Ramos (cell line): ENCODE data around the gene MTX2.
"Not testable (repeated sequence)": the region's sequence is repeated elsewhere in the genome, so short reads cannot be mapped to it uniquely, and the experiment has no call there.

Experiments used
- in situ Hi-C: fragments of 300-500 bp; cut with MboI; formaldehyde crosslinking; loops from one replicate; pipeline ENCODE4 v1.14.3; 2022; ENCODE audit warnings: low sequenced_read_pairs; ENCODE audit not compliant: unreplicated experiment

The MTX2 gene

DNA sequence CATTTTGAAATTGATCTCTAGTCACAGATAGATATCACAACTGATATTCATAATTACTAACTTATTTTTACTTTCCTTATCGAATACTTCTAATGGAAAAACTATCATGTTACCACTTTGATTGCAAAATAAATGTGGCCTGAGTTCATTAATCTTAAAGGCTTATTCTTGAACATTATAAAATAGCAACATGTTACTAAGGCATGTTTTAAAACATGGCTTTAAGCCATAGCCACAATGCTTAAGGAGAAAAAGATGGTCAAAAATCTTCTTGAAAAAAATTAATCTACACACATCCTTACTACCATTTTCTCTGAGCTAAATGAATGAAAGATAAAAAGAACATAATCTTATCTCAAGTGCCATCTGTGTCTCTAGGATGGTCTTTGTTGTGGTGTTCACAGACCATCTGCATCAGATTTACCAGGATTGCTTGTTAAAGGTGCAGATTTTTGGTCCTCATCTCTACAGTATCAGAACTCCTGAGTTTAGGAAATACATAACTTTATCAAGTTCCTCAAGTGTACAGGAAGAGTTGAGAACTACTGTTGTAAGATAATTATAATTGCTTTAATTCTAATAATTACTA lies 15.3 kb downstream of the MTX2 start:
- in situ Hi-C loops: no loop called here

DNA sequence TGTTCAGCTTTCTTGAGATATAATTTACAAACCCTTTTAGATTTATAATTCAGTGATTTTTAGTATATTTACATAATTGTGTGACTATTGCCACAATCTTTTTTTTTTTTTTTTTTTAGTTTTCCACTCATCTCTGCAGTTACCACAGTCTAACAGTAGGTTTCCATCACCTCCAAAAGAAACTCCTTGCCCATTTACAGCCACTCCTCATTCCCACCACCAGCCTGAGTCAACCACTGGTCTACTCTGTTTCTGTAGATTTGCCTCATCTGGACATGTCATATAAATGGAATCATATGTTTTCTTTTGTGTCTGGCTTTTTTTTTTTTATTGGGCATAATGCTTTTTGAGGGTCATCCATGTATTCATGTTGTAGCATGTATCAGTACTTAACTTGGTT lies 16.1 kb downstream of the MTX2 start:
- in situ Hi-C loops: no loop called here

DNA sequence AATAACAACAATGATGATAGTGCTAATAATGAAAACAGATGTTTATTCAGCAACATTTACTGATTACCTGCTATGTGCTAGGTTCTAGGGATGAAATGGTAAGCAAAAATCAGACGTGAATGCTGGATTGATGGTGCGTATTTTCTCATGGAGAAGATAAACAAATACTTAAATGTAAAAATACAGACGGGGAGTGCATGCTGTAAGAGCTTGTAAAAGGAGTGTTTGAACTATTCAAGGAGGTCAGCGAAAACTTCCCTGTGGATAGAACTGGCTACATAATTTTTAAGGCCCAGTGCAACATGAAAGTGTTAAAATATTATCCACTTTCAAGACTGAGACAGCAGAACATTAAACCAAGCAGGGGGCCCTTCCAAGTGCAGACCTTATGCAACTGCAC lies 22.1 kb downstream of the MTX2 start:
- in situ Hi-C loops: no loop called here

DNA sequence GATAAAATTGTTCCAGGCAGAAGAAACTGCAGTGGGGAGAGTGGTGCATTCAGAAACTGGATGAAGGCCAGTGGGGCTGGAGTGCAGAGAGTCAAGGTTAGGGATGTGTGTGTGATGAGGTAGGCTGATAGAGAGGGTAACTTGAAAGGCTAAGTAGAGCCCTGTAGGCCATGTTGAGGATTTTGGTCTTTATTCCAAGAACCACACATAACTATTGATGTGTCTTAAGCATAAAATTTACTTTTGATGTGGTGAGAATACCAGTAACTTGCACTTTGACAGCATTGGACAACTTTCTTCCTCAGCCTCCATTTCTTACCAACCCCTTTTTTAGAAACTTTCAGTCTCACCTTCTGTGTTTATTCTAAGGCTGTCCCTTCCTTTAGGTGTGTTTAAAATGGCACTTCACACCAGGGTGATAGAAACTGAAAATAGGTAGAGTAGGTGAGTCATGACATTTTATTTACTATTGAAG lies 22.6 kb downstream of the MTX2 start:
- in situ Hi-C loops: no loop called here

DNA sequence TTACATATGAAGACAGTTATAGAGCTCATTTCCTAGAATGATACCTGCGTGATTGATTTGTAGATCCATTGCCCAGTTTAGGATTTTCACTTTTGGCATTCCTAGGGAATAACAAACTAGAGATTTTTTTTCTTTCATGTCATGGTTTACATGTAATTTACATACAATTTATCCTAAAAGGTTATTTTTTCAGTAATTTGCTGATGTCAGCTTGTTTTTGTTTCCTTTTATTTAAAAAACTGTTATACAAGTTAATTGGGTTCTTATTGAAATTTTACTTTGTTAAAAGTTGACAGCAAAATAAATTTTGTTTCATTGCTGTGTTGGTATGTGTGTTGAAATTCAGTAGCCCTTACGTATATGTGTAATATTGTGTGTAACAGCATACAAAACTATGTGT lies 23.4 kb downstream of the MTX2 start:
- in situ Hi-C loops: no loop called here

DNA sequence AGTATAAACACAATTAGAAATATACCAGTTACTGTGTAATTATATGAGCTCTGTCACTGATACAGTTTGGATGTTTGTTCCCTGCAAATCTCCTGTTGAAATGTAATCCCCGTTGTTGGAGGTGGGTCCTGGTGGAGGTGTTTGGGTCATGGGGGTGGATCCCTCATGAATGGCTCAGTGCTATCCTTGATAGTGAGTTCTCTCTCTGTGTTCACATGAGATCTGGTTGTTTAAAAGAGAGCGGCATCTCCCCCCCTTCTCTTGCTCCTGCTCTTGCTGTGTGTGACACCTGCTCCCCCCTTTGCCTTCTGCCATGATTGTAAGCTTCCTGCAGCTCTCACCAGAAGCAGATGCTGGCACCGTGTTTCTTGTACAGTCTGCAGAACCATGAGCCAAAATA lies 24.1 kb downstream of the MTX2 start:
- in situ Hi-C loops: no loop called here

DNA sequence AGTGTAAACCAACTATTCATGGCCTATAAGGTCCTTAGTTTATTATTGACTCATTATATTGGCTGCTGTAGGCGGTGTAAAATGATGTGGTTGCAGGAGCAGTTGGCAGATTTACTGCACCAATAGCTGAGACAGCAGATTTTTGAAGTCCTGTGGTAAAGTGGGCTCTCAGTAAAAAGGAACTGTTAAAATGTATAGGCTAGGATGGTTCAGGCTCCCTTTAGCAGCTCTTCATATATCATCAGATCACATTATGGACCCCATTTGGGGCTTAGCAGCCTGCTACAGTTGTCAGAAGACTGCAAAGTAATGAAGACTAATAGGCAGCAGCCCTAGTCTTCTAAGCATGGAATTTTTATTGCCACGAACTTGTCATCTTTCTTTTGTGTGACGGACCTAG lies 27.8 kb downstream of the MTX2 start:
- in situ Hi-C loops: no loop called here

DNA sequence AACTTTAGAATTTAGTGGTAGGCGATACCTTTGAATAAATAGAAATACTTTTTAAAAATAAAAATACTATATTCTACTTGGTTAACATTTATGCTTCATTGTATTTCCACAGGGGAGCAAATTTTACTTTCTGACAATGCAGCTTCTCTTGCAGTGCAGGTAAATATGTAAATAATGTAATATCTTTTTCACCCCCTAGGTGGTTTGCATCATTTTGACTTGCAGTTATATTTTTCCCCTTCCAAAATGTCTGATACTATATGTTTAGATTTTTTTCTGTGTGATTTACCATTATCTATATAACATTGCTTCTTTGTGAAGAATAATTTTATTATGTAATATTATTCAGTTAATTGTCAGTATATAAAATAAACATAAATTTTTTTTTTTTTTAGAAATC lies 28.5 kb downstream of the MTX2 start:
- in situ Hi-C loops: no loop called here

DNA sequence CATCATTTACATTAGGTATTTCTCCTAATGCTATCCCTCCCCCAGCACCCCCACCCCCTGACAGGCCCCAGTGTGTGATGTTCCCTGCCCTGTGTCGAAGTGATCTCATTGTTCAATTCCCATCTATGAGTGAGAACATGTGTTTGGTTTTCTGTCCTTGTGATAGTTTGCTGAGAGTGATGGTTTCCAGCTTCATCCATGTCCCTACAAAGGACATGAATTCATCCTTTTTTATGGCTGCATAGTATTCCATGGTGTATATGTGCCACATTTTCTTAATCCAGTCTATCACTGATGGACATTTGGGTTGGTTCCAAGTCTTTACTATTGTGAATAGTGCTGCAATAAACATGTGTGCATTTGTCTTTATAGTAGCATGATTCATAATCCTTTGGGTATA lies 36.8 kb downstream of the MTX2 start:
- in situ Hi-C loops: not testable (repeated sequence)

DNA sequence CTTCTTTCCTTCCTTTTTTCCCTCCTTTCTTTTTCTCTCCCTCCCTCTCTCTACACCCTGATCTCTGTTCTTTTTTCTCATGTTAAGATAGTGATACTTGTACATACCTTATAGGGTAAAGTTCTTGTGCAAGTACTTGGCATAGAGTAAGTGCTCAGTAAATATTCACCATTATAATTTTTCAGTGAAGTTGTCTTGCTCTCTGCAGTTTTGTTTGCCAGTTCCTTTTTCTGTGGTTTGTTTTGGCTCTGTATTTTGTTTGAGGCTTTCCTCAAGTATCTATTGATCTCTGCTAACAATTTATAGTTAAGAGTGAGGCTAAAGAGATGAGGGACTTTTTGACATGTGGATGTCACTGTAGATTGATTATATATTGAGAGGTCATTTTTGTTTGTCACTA lies 48.0 kb downstream of the MTX2 start:
- in situ Hi-C loops: no loop called here

DNA sequence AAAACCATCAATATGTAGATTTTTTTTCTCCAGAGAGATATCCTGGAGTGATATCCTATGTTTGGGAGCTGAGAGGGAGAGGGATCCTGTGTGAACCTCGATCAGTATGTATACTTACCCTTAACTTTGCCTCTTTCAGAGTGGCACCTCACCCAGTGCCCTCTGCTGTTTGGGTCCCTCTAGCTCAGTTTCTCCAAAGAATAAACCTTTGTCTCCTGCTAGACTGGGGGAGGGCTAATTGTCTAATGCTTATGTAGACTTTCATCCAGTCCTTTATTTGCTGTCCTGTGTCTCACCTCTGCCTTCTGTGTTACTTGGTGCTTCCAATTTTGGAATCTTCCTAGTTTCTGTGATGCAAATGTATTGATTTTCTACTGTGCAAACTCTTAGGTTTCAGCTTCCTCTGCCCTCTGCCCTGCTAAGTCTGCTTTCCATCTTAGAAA lies 48.4 kb downstream of the MTX2 start:
- in situ Hi-C loops: no loop called here

DNA sequence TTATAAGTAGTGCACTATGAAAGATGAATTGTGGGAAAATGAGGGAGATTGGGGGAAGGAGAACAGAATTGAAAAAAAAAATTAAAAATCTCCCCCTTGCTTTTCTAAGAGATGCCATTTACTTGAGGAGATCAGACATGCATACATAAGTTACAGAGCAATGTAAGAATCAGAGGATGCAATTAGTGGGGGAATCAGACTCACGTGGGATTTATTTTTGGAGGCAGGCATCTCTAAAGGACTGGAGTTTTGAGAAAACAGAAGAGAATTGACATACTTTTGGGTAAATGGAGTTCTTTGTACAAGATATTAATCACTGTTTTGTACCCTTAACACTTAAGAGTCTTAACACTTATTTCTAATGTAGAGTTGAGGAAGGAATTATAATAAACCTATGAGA lies 52.7 kb downstream of the MTX2 start:
- in situ Hi-C loops: no loop called here

DNA sequence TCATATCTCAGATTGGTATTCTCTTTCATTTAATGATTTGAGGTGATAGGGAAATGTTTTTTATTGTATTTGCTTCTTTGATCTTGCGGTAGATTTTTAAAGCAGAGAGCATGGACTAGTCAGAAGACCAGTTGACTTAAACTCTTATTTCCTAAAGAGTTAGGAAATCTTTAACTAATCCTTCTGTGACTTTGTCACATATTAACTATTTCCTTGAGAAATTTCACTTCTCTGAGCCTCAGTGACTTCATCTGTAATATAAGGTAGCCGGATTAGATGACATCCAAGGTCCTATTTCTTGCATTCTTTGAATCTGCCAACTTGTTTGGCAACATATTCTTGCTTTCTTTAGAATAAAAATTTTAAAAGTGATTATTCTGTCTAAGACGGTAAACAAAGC lies 55.6 kb downstream of the MTX2 start:
- in situ Hi-C loops: no loop called here

DNA sequence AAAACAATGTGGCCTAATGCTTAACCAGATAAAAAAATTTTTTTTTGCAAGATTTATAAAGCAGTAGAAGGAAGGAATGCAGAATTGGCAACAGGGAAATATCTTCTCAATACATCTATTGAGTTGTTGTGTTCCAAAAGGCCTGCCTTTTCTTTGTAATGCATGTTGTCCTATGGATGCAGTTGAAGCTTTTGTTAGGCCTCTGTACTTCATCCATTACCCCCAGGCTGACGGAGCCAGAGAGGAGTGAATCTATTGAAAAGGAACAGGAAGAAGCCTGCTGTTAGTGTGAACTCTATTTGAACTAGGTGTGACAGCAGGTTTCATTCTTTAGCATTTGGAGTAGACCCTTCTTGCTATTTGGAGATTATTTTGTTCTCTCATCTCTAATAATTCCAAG lies 56.5 kb downstream of the MTX2 start:
- in situ Hi-C loops: no loop called here

DNA sequence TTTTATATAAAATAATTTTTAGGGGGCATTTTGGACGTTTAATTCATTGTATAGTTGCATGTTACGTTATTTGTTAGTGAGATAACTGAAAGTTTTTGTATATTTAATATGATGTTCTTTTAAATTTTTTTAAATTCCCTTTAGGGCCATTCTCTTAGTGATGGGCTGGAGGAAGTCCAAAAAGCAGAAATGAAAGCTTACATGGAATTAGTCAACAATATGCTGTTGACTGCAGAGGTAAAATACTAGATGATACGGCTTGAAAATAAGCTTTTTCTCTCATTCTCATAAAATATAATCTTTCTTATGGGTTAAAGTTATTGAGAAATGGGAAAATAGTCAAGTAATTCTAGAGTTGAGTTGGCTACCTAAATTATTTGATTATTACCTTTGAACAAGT lies 58.9 kb downstream of the MTX2 start:
- in situ Hi-C loops: no loop called here

DNA sequence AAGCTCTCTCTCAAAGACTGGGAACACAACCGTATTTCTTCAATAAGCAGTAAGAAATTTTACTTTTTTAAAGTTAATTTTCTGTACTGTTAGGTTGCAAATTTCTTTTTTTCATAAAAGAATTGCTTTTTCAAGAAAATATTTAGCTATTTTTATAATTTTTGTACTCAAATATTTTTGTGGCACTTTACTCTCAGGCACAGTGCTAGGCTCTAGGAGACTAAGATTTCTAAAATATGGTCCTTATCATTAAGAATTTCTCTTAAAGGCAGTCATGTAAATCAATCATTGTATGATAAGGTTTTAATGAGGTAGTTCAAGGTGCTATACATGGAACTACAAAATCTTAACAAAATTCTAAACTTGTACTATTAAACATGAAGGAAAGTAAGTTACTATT lies 61.4 kb downstream of the MTX2 start:
- in situ Hi-C loops: no loop called here

DNA sequence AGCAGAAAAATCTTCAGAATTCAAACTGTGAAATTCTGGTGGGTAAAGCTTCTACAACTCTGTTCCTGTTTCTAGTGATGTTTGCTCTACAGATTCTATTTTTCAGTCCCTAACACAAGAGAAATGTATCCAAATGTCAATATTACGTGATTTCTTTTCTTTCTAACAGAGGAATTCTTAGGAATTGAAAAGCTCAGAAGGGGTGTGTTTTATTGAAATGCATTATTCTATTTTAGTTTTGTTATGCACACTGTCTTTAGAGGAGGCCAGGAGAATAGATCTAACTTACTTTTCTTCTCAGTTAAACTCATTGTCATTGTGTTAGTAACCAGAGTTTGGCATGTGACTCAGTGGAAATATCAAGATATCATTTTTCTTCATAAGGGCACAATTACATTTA lies 62.4 kb downstream of the MTX2 start:
- in situ Hi-C loops: no loop called here

DNA sequence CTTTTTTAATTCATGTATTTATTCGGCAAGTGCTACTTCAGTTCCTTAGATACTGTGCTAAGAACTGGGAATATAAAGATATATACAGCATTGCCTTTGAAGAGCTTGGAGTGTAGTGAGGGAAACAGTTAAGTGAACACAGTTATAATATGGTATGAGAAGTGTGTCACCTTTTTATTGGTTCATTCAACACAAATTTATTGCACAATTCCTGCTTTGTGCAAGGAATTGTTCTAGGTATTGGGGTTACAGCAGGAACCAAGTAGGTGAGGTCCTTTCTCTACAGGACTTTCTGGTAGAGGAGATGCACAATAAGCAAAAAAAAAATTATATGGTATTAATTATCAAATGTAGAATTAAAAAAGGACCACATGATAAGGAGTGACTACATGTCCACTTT lies 65.5 kb downstream of the MTX2 start:
- in situ Hi-C loops: no loop called here

DNA sequence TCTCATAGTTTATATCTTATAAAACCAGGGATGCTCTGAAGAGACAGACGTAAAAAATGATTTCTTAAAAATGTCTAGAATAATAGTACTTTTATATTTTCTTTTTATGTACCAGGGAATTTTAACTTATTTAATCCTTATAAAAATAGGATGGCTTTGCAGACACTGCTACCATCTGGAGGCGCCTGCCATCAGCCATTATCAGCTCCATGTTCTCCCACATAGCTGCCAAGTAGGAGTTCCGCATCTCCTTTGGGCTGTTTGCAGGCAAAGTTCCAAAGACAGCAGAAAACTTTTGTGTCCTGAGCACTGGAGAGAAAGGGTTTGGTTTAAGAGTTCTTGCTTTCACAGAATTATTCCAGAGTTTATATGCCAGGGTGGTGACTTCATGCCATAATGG lies 69.2 kb downstream of the MTX2 start:
- in situ Hi-C loops: no loop called here

DNA sequence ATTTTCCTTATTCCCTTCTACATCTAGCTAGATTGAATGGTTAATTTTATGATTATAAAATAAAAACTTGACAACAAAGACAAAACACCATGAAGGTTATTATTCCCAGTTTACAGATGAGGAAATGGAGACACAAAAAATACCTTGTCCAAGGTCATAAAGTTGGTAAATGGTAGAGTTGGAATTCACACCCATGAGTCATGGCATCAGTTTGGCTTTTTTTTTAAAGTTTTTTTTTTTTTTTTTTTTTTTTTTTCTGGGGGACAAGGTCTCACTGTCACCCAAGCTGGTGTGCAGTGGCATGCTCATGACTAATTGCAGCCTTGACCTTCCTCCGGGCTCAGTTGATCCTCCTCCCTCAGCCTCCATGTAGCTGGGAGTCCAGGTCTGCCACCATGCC lies 70.0 kb downstream of the MTX2 start:
- in situ Hi-C loops: no loop called here

DNA sequence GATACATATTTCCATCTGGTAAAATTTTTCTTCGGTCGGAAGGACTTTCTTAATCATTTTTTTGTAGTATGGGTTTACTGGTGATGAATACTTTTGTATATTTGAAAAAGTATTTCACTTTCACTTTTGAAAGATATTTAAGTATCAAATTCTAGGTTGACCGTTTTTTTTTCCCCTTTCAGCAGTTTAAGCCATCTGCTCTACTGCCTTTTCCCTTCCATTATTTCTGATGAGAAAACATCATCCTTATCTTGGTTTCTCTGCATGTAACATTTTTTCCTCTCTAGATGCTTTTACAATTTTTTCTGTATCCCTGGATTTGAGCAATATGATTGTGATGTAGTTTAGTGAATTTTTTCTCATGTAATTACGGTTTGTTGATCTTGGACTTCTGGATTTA lies 87.0 kb downstream of the MTX2 start:
- in situ Hi-C loops: no loop called here

DNA sequence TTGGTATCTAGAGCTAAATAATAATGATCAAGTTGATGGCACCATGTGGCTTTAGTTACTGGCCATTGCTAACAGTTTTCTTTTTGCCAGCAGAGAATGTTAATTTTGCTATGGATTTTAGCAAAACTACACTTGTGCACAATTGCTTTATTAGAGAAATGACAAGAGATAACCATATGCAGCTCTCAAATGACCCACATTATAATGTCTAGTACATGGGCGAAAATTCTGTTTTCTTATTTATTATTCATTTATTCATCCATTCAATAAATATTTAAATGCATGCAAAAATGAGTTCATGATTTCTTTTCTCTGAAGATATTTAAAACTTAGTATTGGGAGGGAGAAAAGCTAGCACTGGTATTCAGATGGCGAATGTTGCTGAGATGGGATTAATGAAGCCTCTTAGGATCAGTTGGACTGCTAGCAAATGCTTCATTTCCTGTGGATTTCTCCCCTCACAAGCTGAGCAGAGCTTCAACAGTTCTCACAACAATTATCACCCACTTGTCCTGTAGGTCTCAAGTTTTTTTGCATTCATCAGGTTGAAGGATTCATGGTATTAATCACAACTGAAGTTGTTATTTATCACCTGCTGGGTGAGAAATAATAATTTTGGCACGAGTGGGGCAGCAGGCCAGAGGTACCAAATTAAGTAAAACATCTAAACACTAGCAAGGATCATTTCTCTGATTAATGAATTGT lies 95.2 kb downstream of the MTX2 start:
- in situ Hi-C loops: no loop called here
